ENCODE measurements around the gene LGMN. TPM values are rescaled to one million over a fixed set of nuclear protein-coding genes. Genes with fewer than 3 reads are reported as not detected.
"Not testable (repeated sequence)": the region's sequence is repeated elsewhere in the genome, so short reads cannot be mapped to it uniquely, and the experiment has no call there.

LGMN gene
- total and polyA plus RNA-seq, 2 of the 8 experiments (the other 6 are each of a cell fraction or from before 2014, with no cell fraction given) = 57.4 to 83.4 TPM

GRCh38 chr14:92714739-92715307 lies 33.6 kb downstream of the LGMN start:
- POLR2A ChIA-PET (ENCODE audit: partially characterized antibody); H3K4ac ChIP-seq (replicated peaks; ENCODE audit: insufficient read length, low read depth, low read length); H2AFZ ChIP-seq (ENCODE audit: low read length); H3K56ac ChIP-seq (replicated peaks; ENCODE audit: insufficient read length, low read depth, low read length); H2BK20ac ChIP-seq (ENCODE audit: low read length); H2BK15ac ChIP-seq (ENCODE audit: low read length); H3K14ac ChIP-seq (ENCODE audit: insufficient read length); H2BK12ac ChIP-seq (ENCODE audit: low read depth, low read length); H3K23me2 ChIP-seq (ENCODE audit: low read depth, low read length); H2BK120ac ChIP-seq (replicated peaks; ENCODE audit: low read depth, low read length); H3K23ac ChIP-seq (ENCODE audit: insufficient read length); H3K4me2 ChIP-seq (ENCODE audit: insufficient read depth in 1 of 2, low read depth in 2 of 2, low read length in 2 of 2); H3K79me2 ChIP-seq (ENCODE audit: control insufficient read depth in 1 of 2, insufficient read depth in 2 of 2, low read length in 2 of 2); H3K27me3 ChIP-seq (replicated peaks in 1 of 4; ENCODE audit: control insufficient read depth in 3 of 4, extremely low read depth in 1 of 4, insufficient read depth in 3 of 4, low read length in 3 of 4); H3K18ac ChIP-seq (ENCODE audit: extremely low read depth, low read length); H4K8ac ChIP-seq (ENCODE audit: extremely low read depth, insufficient read depth, low read length); H3K9ac ChIP-seq (replicated peaks in 1 of 4; ENCODE audit: extremely low read depth in 1 of 4, low read depth in 3 of 4, low read length in 3 of 4); H2AK5ac ChIP-seq (ENCODE audit: low read depth, low read length); H3K4me1 ChIP-seq (replicated peaks in 1 of 4; ENCODE audit: control insufficient read depth in 3 of 4, insufficient read depth in 4 of 4, low read length in 3 of 4); H3K9me3 ChIP-seq (ENCODE audit: insufficient read depth in 2 of 2, low read depth in 1 of 2, low read length in 1 of 2); H3K27ac ChIP-seq (ENCODE audit: low read depth, low read length); H3K4me3 ChIP-seq (ENCODE audit: extremely low read depth in 1 of 4, insufficient read depth in 2 of 4, low read depth in 3 of 4, low read length in 4 of 4); H3K79me1 ChIP-seq (ENCODE audit: low read depth, low read length); H4K20me1 ChIP-seq (replicated peaks in 1 of 2; ENCODE audit: control insufficient read depth in 1 of 2, insufficient read depth in 2 of 2, low read length in 2 of 2); H2BK5ac ChIP-seq (ENCODE audit: low read depth, low read length); H3K36me3 ChIP-seq (ENCODE audit: control insufficient read depth in 2 of 4, insufficient read depth in 4 of 4, low read length in 3 of 4); H4K91ac ChIP-seq (replicated peaks; ENCODE audit: insufficient read length, low read length); H4K5ac ChIP-seq (ENCODE audit: insufficient read length, low read depth, low read length): not testable (repeated sequence)
- TF ChIP-seq, protein P1, sequence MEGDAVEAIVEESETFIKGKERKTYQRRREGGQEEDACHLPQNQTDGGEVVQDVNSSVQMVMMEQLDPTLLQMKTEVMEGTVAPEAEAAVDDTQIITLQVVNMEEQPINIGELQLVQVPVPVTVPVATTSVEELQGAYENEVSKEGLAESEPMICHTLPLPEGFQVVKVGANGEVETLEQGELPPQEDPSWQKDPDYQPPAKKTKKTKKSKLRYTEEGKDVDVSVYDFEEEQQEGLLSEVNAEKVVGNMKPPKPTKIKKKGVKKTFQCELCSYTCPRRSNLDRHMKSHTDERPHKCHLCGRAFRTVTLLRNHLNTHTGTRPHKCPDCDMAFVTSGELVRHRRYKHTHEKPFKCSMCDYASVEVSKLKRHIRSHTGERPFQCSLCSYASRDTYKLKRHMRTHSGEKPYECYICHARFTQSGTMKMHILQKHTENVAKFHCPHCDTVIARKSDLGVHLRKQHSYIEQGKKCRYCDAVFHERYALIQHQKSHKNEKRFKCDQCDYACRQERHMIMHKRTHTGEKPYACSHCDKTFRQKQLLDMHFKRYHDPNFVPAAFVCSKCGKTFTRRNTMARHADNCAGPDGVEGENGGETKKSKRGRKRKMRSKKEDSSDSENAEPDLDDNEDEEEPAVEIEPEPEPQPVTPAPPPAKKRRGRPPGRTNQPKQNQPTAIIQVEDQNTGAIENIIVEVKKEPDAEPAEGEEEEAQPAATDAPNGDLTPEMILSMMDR (IDR thresholded peaks at IDR 0.05; ENCODE audit: control extremely low read depth in 1 of 3, insufficient read depth in 1 of 3, low read depth in 1 of 3, low read length in 3 of 3) = peak; percentile 78 to 84 (median 79)
- TF ChIP-seq RAD21 (IDR thresholded peaks at IDR 0.05 in 1 of 2, conservative IDR thresholded peaks at IDR 0.05 in 1 of 2; ENCODE audit: low read depth in 2 of 2, low read length in 2 of 2) = peak; percentile 66 to 75
- WGBS, 2 experiments (ENCODE audit: extremely low coverage in 1 of 2, insufficient coverage in 1 of 2, insufficient read length in 1 of 2, insufficient replicate concordance in 2 of 2, low coverage in 1 of 2, low lambda C conversion rate in 2 of 2, missing lambda C conversion rate in 1 of 2) = 63% methylated on average over 5 of the region's 7 CpGs; no CpG with 5 or more reads in 1 of the 2 experiments
- peak; percentile 31 to 95 for DNase-seq (ENCODE audit: low read depth in 1 of 2, low spot score in 2 of 2)
- peak; percentile 24 for FAIRE-seq
- CTCF ChIA-PET (ENCODE audit: partially characterized antibody) = interaction anchor here (0.6 to 4.5 kb wide), 33 partner anchors 8 to 1572 kb away, joined by 3 to 40 read pairs (median 4); no protein-coding TSS in a partner anchor

Data from H1 (cell line).